Natural killer cell (primary cell): ENCODE results near the gene DNAH2. TPM values are rescaled to one million over a fixed set of nuclear protein-coding genes. Genes with fewer than 3 reads are reported as not detected.

ENCODE experiments used
- ATAC-seq, 3 donors: fragments of 150-1000 bp in 2 of 3; fragments of 200-7000 bp in 1 of 3; cut with Tn5 transposase; 1 replicate in 1 of 3; 2 replicates in 2 of 3; pipeline ENCODE4 v1.10.0; 2021; ENCODE audit warnings: mild to moderate bottlenecking in 2 of 3, moderate library complexity in 2 of 3
- DNase-seq, 2 donors: peaks; one replicate each; pipeline versions ENCODE4 v3.0.0 to v3.0.0-alpha.2; 2013 to 2021; ENCODE audit warnings: mixed read lengths in 1 of 2
- H3K27ac ChIP-seq: one replicate; pipeline ENCODE4 v1.5.1; 2013; ENCODE audit warnings: mild to moderate bottlenecking, low read length
- H3K27me3 ChIP-seq: one replicate; pipeline ENCODE4 v1.6.1; 2013; ENCODE audit warnings: low read length; ENCODE audit not compliant: control insufficient read depth, insufficient read depth
- H3K36me3 ChIP-seq: one replicate; pipeline ENCODE4 v1.6.1; 2013; ENCODE audit warnings: low read length; ENCODE audit not compliant: control insufficient read depth, insufficient read depth
- H3K4me1 ChIP-seq: one replicate; pipeline ENCODE4 v1.6.1; 2013; ENCODE audit warnings: low read length; ENCODE audit not compliant: control insufficient read depth, insufficient read depth
- H3K4me3 ChIP-seq: one replicate; pipeline ENCODE4 v1.5.1; 2013; ENCODE audit warnings: low read length
- H3K9me3 ChIP-seq: one replicate; pipeline ENCODE4 v1.6.1; 2013; ENCODE audit warnings: low read length; ENCODE audit not compliant: control insufficient read depth, insufficient read depth
- H3K27ac Mint-ChIP-seq, 2 donors: one replicate each; pipeline ENCODE4 v1.8.0; 2022; ENCODE audit warnings: mild to moderate bottlenecking in 2 of 2, mixed read lengths in 2 of 2, moderate library complexity in 1 of 2
- H3K27me3 Mint-ChIP-seq, 2 donors: one replicate each; pipeline ENCODE4 v1.8.0; 2022; ENCODE audit warnings: low read depth in 2 of 2, mixed read lengths in 2 of 2
- H3K36me3 Mint-ChIP-seq: one replicate; pipeline ENCODE4 v1.8.0; 2022; ENCODE audit warnings: mixed read lengths
- H3K4me1 Mint-ChIP-seq, 2 donors: one replicate each; pipeline ENCODE4 v1.8.0; 2022; ENCODE audit warnings: mixed read lengths in 2 of 2
- H3K4me3 Mint-ChIP-seq: one replicate; pipeline ENCODE4 v1.8.0; 2022; ENCODE audit warnings: mild to moderate bottlenecking, moderate library complexity, mixed read lengths
- H3K9me3 Mint-ChIP-seq, 2 donors: one replicate each; pipeline ENCODE4 v1.8.0; 2022; ENCODE audit warnings: mixed read lengths in 2 of 2
- CTCF ChIP-seq: fragments of 200-600 bp; IDR thresholded peaks from one replicate; pipeline ENCODE4 v1.8.0; 2022; ENCODE audit warnings: antibody characterized with exemption
- WGBS: methylation state at CpG from one replicate; pipeline ENCODE4 v1.1.7; 2013; ENCODE audit warnings: missing lambda C conversion rate; ENCODE audit not compliant: insufficient coverage; 5-methylcytosine and 5-hydroxymethylcytosine counted together
- intact Hi-C: fragments of 100-400 bp; cut with micrococcal nuclease; formaldehyde crosslinking; loops from one replicate; pipeline ENCODE4 v1.14.2; 2022
- total RNA-seq, 4 donors: library from RNA; stranded (reverse); fragments of 120-200 nt in 1 of 4; gene quantifications; one replicate each; pipeline versions ENCODE4 v1.2.3 to v1.2.4, GENCODE V29; 2013 to 2022

Gene DNAH2
- total RNA-seq, 3 donors from 2014 or later (not counting 1 experiment from before 2014, with no cell fraction given), result 0.05 to 0.07 TPM; not detected in 1

GRCh38 chr17:7822126-7822525 lies 104.6 kb downstream of the DNAH2 start:
- ATAC-seq, result no peak
- no peak overlapping the region for H3K27ac ChIP-seq
- no peaks in the 10 kb centered on the region for H3K4me1 ChIP-seq
- H3K9me3 ChIP-seq, result no peaks in the 10 kb centered on the region
- H3K27me3 Mint-ChIP-seq, result peaks cover 5 to 19% of the 10 kb centered on the region in 2 donors
- H3K4me3 Mint-ChIP-seq, result no peak overlapping the region
- no peaks in the 10 kb centered on the region for H3K36me3 Mint-ChIP-seq
- no peaks in the 10 kb centered on the region for H3K27me3 ChIP-seq
- H3K36me3 ChIP-seq, result no peaks in the 10 kb centered on the region
- intact Hi-C loops, result loop anchor here (1.0 to 5.0 kb wide), 3 partner anchors 29 to 235 kb away; no protein-coding TSS in a partner anchor
- DNase-seq, result no peak
- no peak overlapping the region for H3K27ac Mint-ChIP-seq
- no peak for TF ChIP-seq CTCF
- no peaks in the 10 kb centered on the region for H3K9me3 Mint-ChIP-seq
- no peaks in the 10 kb centered on the region for H3K4me1 Mint-ChIP-seq
- WGBS, result 86% methylated on average over 14 of the region's 14 CpGs
- no peak overlapping the region for H3K4me3 ChIP-seq

- H3K4me3 ChIP-seq, result no peak overlapping the region
- H3K9me3 Mint-ChIP-seq, result no peaks in the 10 kb centered on the region
- WGBS, result 96% methylated on average over 20 of the region's 20 CpGs
- no peaks in the 10 kb centered on the region for H3K36me3 ChIP-seq
- no peak overlapping the region for H3K27ac Mint-ChIP-seq
- no peaks in the 10 kb centered on the region for H3K4me1 Mint-ChIP-seq
- H3K27ac ChIP-seq, result no peak overlapping the region
- no peaks in the 10 kb centered on the region for H3K36me3 Mint-ChIP-seq
- intact Hi-C loops, result loop anchor here (5.0 kb wide), 1 partner anchor 234 kb away; no protein-coding TSS in a partner anchor
- no peak overlapping the region for H3K4me3 Mint-ChIP-seq
- DNase-seq (no peak), ATAC-seq (no peak)
- H3K4me1 ChIP-seq, result no peaks in the 10 kb centered on the region
- TF ChIP-seq CTCF, result no peak
- no peaks in the 10 kb centered on the region for H3K9me3 ChIP-seq
- H3K27me3 Mint-ChIP-seq, result peaks cover 8 to 19% of the 10 kb centered on the region in 2 donors
- no peaks in the 10 kb centered on the region for H3K27me3 ChIP-seq
These were observed 106.0 kb downstream of the DNAH2 start for GRCh38 chr17:7823581-7824001.

- no peak overlapping the region for H3K4me3 Mint-ChIP-seq
- no peaks in the 10 kb centered on the region for H3K36me3 ChIP-seq
- no peaks in the 10 kb centered on the region for H3K9me3 Mint-ChIP-seq
- DNase-seq, result no peak
- no peaks in the 10 kb centered on the region for H3K9me3 ChIP-seq
- no peak overlapping the region for H3K27ac Mint-ChIP-seq
- ATAC-seq, result no peak
- H3K4me1 ChIP-seq, result no peaks in the 10 kb centered on the region
- H3K27ac ChIP-seq, result no peak overlapping the region
- H3K27me3 ChIP-seq, result no peaks in the 10 kb centered on the region
- H3K4me3 ChIP-seq, result no peak overlapping the region
- no peaks in the 10 kb centered on the region for H3K4me1 Mint-ChIP-seq
- intact Hi-C loops, result loop anchor here (5.0 kb wide), 1 partner anchor 233 kb away; no protein-coding TSS in a partner anchor
- 94% methylated on average over 9 of the region's 9 CpGs for WGBS
- no peak for TF ChIP-seq CTCF
- H3K36me3 Mint-ChIP-seq, result no peaks in the 10 kb centered on the region
- H3K27me3 Mint-ChIP-seq, result peaks cover 8 to 20% of the 10 kb centered on the region in 2 donors
These were observed 106.7 kb downstream of the DNAH2 start for GRCh38 chr17:7824021-7824924.
